DOHH2 (cell line): Measurements from ENCODE around the gene HMGCL.

ENCODE experiments used
- H3F3A ChIP-seq: fragments of 200-600 bp; sonication (generic), shearing (Covaris generic); 2 replicates; pipeline ENCODE4 v1.6.0; 2016; ENCODE audit warnings: antibody characterized with exemption, mild to moderate bottlenecking; ENCODE audit not compliant: control insufficient read depth, insufficient read depth
- H3K27ac ChIP-seq: fragments of 200-600 bp; sonication (generic); 2 replicates; pipeline ENCODE4 v1.5.1; 2014; ENCODE audit warnings: low read depth, mild to moderate bottlenecking, low read length, moderate library complexity
- H3K27me3 ChIP-seq: fragments of 200-600 bp; sonication (generic); 2 replicates; pipeline ENCODE4 v1.6.1; 2014; ENCODE audit warnings: mild to moderate bottlenecking, low read length, mixed read lengths; ENCODE audit not compliant: control insufficient read depth
- H3K36me3 ChIP-seq: fragments of 200-600 bp; sonication (generic); 2 replicates; pipeline ENCODE4 v1.6.1; 2014; ENCODE audit warnings: mild to moderate bottlenecking, low read length, moderate library complexity, mixed read lengths; ENCODE audit not compliant: control insufficient read depth
- H3K4me1 ChIP-seq: fragments of 200-600 bp; sonication (generic); 2 replicates; pipeline ENCODE4 v1.6.1; 2014; ENCODE audit warnings: mild to moderate bottlenecking, low read length, mixed read lengths; ENCODE audit not compliant: control insufficient read depth
- H3K4me2 ChIP-seq: fragments of 200-600 bp; sonication (generic); 2 replicates; pipeline ENCODE4 v1.6.0; 2014; ENCODE audit warnings: mild to moderate bottlenecking, low read length, moderate library complexity
- H3K4me3 ChIP-seq: fragments of 200-600 bp; sonication (generic); 2 replicates; pipeline ENCODE4 v1.5.1; 2014; ENCODE audit warnings: mild to moderate bottlenecking, low read length, mixed read lengths
- H3K79me2 ChIP-seq: fragments of 200-600 bp; sonication (generic); 2 replicates; pipeline ENCODE4 v1.6.1; 2014; ENCODE audit warnings: mild to moderate bottlenecking, low read length, mixed read lengths; ENCODE audit not compliant: control insufficient read depth
- H3K9me2 ChIP-seq: fragments of 200-600 bp; sonication (generic); replicated peaks from 2 replicates; pipeline ENCODE4 v1.6.1; 2014; ENCODE audit warnings: mild to moderate bottlenecking, low read length, mixed read lengths; ENCODE audit not compliant: control insufficient read depth
- H3K9me3 ChIP-seq: fragments of 200-600 bp; sonication (generic); 2 replicates; pipeline ENCODE4 v1.6.1; 2014; ENCODE audit warnings: antibody characterized with exemption, low read length, mixed read lengths; ENCODE audit not compliant: control insufficient read depth, insufficient read depth
- H4K20me1 ChIP-seq: fragments of 200-600 bp; sonication (generic); 2 replicates; pipeline ENCODE4 v1.6.0; 2014; ENCODE audit warnings: low read depth, mild to moderate bottlenecking, antibody characterized with exemption, low read length, moderate library complexity; ENCODE audit not compliant: control insufficient read depth, insufficient read depth
- EZH2phosphoT487 ChIP-seq: fragments of 200-600 bp; sonication (generic); IDR thresholded peaks from 2 replicates; pipeline ENCODE4 v1.6.1; 2017; ENCODE audit warnings: borderline replicate concordance, mild to moderate bottlenecking, antibody characterized with exemption, low read length, moderate library complexity, mixed read lengths
- TF ChIP-seq, protein P1 (sequence below): fragments of 200-600 bp; sonication (generic); IDR thresholded peaks from one replicate; pipeline ENCODE4 v1.5.1; 2014; ENCODE audit warnings: antibody characterized with exemption, mild to moderate bottlenecking, low read depth, low read length; ENCODE audit not compliant: poor library complexity, severe bottlenecking

The HMGCL gene

DNA sequence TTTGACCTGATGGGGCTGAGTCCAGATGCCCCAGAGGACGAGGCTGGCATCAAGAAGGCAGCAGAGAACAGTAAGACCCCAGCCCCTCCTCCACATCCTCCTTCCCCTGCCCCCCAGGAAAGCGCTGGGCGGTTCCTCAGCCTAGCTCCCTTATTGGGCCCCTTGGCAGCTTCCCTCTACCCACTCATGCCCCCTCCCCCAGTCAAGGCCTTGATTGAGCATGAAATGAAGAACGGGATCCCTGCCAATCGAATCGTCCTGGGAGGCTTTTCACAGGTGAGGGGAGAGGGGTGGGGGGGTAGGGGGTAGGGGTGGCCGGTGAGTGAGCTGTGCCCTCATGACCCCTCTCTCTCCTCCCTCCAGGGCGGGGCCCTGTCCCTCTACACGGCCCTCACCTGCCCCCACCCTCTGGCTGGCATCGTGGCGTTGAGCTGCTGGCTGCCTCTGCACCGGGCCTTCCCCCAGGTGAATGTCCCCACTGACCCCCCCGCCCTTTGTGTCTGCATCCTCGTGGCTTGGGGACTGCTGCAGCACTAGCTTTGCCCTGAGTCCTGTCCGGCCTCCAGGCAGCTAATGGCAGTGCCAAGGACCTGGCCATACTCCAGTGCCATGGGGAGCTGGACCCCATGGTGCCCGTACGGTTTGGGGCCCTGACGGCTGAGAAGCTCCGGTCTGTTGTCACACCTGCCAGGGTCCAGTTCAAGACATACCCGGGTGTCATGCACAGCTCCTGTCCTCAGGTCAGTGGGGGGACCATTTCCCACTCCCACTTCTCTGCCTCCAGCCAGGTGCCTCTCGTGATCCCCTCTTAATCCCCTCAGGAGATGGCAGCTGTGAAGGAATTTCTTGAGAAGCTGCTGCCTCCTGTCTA is 31.1 kb downstream of the HMGCL start:
- Histone ChIP-seq H3K27me3 (no peaks in the 10 kb centered on the region), H3K4me3 (no peak overlapping the region), H3K79me2 (peaks cover 28% of the 10 kb centered on the region), H3K27ac (no peak overlapping the region), H3K4me1 (peaks cover 20% of the 10 kb centered on the region), H3K4me2 (no peak overlapping the region), H3K9me3 (no peaks in the 10 kb centered on the region), H3K9me2 (no peaks in the 10 kb centered on the region), H3K36me3 (peaks cover 36% of the 10 kb centered on the region), H4K20me1 (no peaks in the 10 kb centered on the region), H3F3A (peaks cover 6% of the 10 kb centered on the region)
- TF ChIP-seq EZH2phosphoT487, result no peak
- TF ChIP-seq, protein P1, sequence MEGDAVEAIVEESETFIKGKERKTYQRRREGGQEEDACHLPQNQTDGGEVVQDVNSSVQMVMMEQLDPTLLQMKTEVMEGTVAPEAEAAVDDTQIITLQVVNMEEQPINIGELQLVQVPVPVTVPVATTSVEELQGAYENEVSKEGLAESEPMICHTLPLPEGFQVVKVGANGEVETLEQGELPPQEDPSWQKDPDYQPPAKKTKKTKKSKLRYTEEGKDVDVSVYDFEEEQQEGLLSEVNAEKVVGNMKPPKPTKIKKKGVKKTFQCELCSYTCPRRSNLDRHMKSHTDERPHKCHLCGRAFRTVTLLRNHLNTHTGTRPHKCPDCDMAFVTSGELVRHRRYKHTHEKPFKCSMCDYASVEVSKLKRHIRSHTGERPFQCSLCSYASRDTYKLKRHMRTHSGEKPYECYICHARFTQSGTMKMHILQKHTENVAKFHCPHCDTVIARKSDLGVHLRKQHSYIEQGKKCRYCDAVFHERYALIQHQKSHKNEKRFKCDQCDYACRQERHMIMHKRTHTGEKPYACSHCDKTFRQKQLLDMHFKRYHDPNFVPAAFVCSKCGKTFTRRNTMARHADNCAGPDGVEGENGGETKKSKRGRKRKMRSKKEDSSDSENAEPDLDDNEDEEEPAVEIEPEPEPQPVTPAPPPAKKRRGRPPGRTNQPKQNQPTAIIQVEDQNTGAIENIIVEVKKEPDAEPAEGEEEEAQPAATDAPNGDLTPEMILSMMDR, result no peak

DNA sequence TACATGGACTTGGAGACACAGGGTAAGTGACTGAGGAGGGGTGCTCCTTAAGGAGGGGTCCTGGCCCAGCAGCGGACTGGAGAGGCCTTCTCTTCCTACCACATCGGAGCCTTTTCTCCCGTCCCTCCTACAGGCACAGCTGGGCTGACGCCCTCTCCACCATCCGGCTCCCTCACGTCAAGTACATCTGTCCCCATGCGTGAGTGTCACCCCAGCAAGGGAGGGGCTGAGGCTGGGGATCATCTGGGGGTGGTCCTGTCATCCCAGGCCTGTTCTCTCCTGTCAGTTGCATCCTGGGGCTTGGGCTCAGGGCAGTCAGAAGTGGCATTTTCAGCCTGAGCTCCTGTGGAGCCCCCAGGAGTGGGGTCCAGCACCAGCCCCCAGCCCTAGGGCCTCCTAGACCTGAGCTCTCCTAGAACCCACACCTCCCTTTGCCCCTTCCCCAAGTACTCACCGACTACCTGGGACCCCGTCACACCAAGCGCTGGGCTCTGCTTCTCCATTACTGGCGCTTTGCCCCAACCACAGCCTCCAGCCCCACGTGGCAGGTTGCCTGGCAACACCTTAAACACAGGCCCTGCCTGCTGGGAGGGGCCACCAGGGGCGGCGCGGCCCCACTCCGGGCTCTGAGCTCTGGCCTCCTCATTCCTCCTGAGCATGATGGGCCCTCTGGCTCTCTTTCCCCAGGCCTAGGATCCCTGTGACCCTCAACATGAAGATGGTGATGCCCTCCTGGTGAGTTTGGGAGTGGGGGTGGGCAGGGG is 32.0 kb downstream of the HMGCL start:
- TF ChIP-seq, protein P1, result no peak
- TF ChIP-seq EZH2phosphoT487, result no peak
- Histone ChIP-seq H3K9me3 (no peaks in the 10 kb centered on the region), H3K9me2 (no peaks in the 10 kb centered on the region), H3K79me2 (peaks cover 28% of the 10 kb centered on the region), H3K27ac (no peak overlapping the region), H4K20me1 (no peaks in the 10 kb centered on the region), H3K36me3 (peaks cover 29% of the 10 kb centered on the region), H3K4me2 (no peak overlapping the region), H3K4me1 (peaks cover 18% of the 10 kb centered on the region), H3K4me3 (no peak overlapping the region), H3F3A (peaks cover 13% of the 10 kb centered on the region), H3K27me3 (no peaks in the 10 kb centered on the region)

DNA sequence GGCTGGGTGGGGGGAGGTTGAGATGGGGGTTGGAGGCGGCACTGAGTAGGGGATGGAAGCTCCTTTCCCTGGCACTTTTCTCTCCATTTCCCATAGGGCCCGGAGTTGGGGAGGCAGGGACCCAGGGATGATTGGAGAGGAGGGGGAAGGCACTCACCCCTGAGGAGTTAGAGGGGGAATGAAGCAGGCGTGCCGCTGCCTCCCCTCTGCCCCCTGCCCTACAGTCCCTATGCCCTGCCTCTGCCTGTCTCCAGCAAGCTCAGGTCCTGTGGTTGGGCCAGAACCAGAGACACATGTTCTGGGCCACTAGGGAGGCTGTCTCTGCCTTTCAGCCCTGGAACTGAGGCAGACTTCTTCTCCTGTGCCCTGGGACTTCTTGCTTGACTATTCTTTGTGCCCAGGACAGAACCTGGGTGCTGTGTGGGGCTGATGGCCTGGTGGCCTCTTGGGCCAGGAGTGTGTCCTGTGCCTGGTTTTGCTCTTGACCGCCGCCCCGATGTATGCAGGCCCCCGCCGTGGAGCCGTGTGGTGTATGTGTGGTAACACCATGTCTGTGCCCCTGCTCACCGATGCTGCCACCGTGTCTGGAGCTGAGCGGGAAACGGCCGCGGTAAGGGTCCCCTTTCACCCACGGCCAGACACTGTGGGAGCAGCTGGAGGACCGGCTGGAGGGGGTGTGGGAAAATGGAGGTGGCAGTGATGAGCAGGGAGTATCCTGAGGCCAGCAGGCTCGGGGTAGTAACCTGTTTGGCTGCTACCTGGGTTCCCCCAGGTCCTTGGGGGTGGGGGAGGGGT is 32.9 kb downstream of the HMGCL start:
- Histone ChIP-seq H3K9me3 (no peaks in the 10 kb centered on the region), H3K79me2 (peaks cover 28% of the 10 kb centered on the region), H3K36me3 (peaks cover 30% of the 10 kb centered on the region), H3F3A (peaks cover 13% of the 10 kb centered on the region), H3K9me2 (no peaks in the 10 kb centered on the region), H4K20me1 (no peaks in the 10 kb centered on the region), H3K27me3 (no peaks in the 10 kb centered on the region), H3K4me3 (peak overlapping the region; percentile 78), H3K4me2 (peak overlapping the region; percentile 82), H3K4me1 (peaks cover 18% of the 10 kb centered on the region), H3K27ac (no peak overlapping the region)
- no peak for TF ChIP-seq EZH2phosphoT487
- TF ChIP-seq, protein P1, result no peak
